Stimulated activated CD4-positive, alpha-beta T cell treated with anti-CD3 and anti-CD28 coated beads, Interleukin-1b, Interleukin-23, amount 100 ng/mL, for 4 hours (primary cell): ENCODE data around the gene HSPA14.
"Not testable (repeated sequence)": the region's sequence is repeated elsewhere in the genome, so short reads cannot be mapped to it uniquely, and the experiment has no call there.

Source experiments
- DNase-seq, 2 donors: peaks; one replicate each; pipeline ENCODE4 v3.0.0-alpha.2; 2020; ENCODE audit warnings: low read depth in 2 of 2

Gene HSPA14

GRCh38 chr10:14880229-14880628 is 42.1 kb downstream of the HSPA14 start:
- no peak for DNase-seq

- no peak for DNase-seq
Measured at GRCh38 chr10:14884082-14884481, 46.0 kb downstream of the HSPA14 start.

- no peak for DNase-seq
Measured at GRCh38 chr10:14889318-14889717, 51.2 kb downstream of the HSPA14 start.

- DNase-seq = no peak
Measured at GRCh38 chr10:14891151-14891550, 53.0 kb downstream of the HSPA14 start.

GRCh38 chr10:14904316-14904732 is 66.2 kb downstream of the HSPA14 start:
- DNase-seq = no peak

GRCh38 chr10:14904864-14905263 is 66.8 kb downstream of the HSPA14 start:
- DNase-seq = no peak

- no peak for DNase-seq
Measured at GRCh38 chr10:14905890-14906289, 67.8 kb downstream of the HSPA14 start.

- DNase-seq = no peak
Measured at GRCh38 chr10:14906765-14907164, 68.7 kb downstream of the HSPA14 start.

- DNase-seq = not testable (repeated sequence)
Measured at GRCh38 chr10:14907591-14907990, 69.5 kb downstream of the HSPA14 start.

GRCh38 chr10:14909101-14909500 is 71.0 kb downstream of the HSPA14 start:
- DNase-seq = no peak

GRCh38 chr10:14910953-14911352 is 72.8 kb downstream of the HSPA14 start:
- DNase-seq = no peak

GRCh38 chr10:14911801-14912200 is 73.7 kb downstream of the HSPA14 start:
- no peak for DNase-seq

GRCh38 chr10:14916600-14916999 is 78.5 kb downstream of the HSPA14 start:
- no peak for DNase-seq

- no peak for DNase-seq
Measured at GRCh38 chr10:14917827-14918226, 79.7 kb downstream of the HSPA14 start.

- DNase-seq = no peak
Measured at GRCh38 chr10:14918964-14919363, 80.9 kb downstream of the HSPA14 start.
